ENCODE results near the gene ATP11A. TPM values are rescaled to one million over a fixed set of nuclear protein-coding genes. Genes with fewer than 3 reads are reported as not detected.

The ATP11A gene
- total RNA-seq, 1 donor from 2014 or later: 23.7 TPM

GRCh38 chr13:112813552-112813951, 123.7 kb downstream of the ATP11A start:
- no peak for DNase-seq (ENCODE audit: low read depth, low spot score)

GRCh38 chr13:112814905-112815585, 125.2 kb downstream of the ATP11A start:
- peak; percentile 47 for DNase-seq (ENCODE audit: low read depth, low spot score)

GRCh38 chr13:112815871-112816270, 126.0 kb downstream of the ATP11A start:
- DNase-seq (ENCODE audit: low read depth, low spot score): no peak

- DNase-seq (ENCODE audit: low read depth, low spot score): no peak
These were observed 128.3 kb downstream of the ATP11A start for GRCh38 chr13:112818040-112818697.

GRCh38 chr13:112818698-112819045, 128.8 kb downstream of the ATP11A start:
- DNase-seq (ENCODE audit: low read depth, low spot score): no peak

GRCh38 chr13:112819111-112819510, 129.3 kb downstream of the ATP11A start:
- no peak for DNase-seq (ENCODE audit: low read depth, low spot score)

GRCh38 chr13:112819816-112820215, 130.0 kb downstream of the ATP11A start:
- DNase-seq (ENCODE audit: low read depth, low spot score): no peak

- no peak for DNase-seq (ENCODE audit: low read depth, low spot score)
These were observed 130.5 kb downstream of the ATP11A start for GRCh38 chr13:112820318-112820717.

GRCh38 chr13:112821340-112822055, 131.7 kb downstream of the ATP11A start:
- DNase-seq (ENCODE audit: low read depth, low spot score): no peak

GRCh38 chr13:112822851-112823250, 133.0 kb downstream of the ATP11A start:
- no peak for DNase-seq (ENCODE audit: low read depth, low spot score)

- no peak for DNase-seq (ENCODE audit: low read depth, low spot score)
These were observed 134.6 kb downstream of the ATP11A start for GRCh38 chr13:112824429-112824828.

GRCh38 chr13:112825071-112825470, 135.2 kb downstream of the ATP11A start:
- no peak for DNase-seq (ENCODE audit: low read depth, low spot score)

- no peak for DNase-seq (ENCODE audit: low read depth, low spot score)
These were observed 136.0 kb downstream of the ATP11A start for GRCh38 chr13:112825875-112826274.

- no peak for DNase-seq (ENCODE audit: low read depth, low spot score)
These were observed 136.7 kb downstream of the ATP11A start for GRCh38 chr13:112826565-112826964.

- no peak for DNase-seq (ENCODE audit: low read depth, low spot score)
These were observed 138.4 kb downstream of the ATP11A start for GRCh38 chr13:112828082-112828699.

- DNase-seq (ENCODE audit: low read depth, low spot score): no peak
These were observed 138.9 kb downstream of the ATP11A start for GRCh38 chr13:112828756-112829155.

GRCh38 chr13:112831196-112831595, 141.4 kb downstream of the ATP11A start:
- DNase-seq (ENCODE audit: low read depth, low spot score): no peak

GRCh38 chr13:112831801-112832200, 142.0 kb downstream of the ATP11A start:
- no peak for DNase-seq (ENCODE audit: low read depth, low spot score)

- no peak for DNase-seq (ENCODE audit: low read depth, low spot score)
These were observed 143.0 kb downstream of the ATP11A start for GRCh38 chr13:112832811-112833210.

GRCh38 chr13:112833551-112834257, 143.9 kb downstream of the ATP11A start:
- DNase-seq (ENCODE audit: low read depth, low spot score): no peak

GRCh38 chr13:112835344-112835743, 145.5 kb downstream of the ATP11A start:
- DNase-seq (ENCODE audit: low read depth, low spot score): no peak

All from pulmonary artery endothelial cell (primary cell).